B cell (primary cell): ENCODE results near the gene LRRN4CL. TPM values are rescaled to one million over a fixed set of nuclear protein-coding genes. Genes with fewer than 3 reads are reported as not detected.
A peak's percentile ranks its signal among the peaks of the same experiment; 100 is the strongest.

Experiments
- ATAC-seq: fragments of 200-7000 bp; cut with Tn5 transposase; one replicate; pipeline ENCODE4 v1.10.0; 2021; ENCODE audit warnings: low read depth, mild to moderate bottlenecking, moderate number of reproducible peaks, moderate library complexity
- CTCF ChIA-PET: fragments of 350-600 bp; sonication (Branson Sonifier 250); formaldehyde crosslinking; loops from one replicate; lab custom pipeline; 2021; ENCODE audit warnings: antibody characterized with exemption, inconsistent platforms; lab: Charles Lee
- POLR2A ChIA-PET: fragments of 350-600 bp; sonication (Branson Sonifier 250); formaldehyde crosslinking; loops from one replicate; lab custom pipeline; 2021; ENCODE audit warnings: antibody characterized with exemption; lab: Charles Lee
- DNase-seq: peaks from one replicate; pipeline ENCODE4 v3.0.0; 2013
- H2AFZ ChIP-seq: 2 replicates; pipeline ENCODE4 v1.6.1; 2012; ENCODE audit warnings: mild to moderate bottlenecking, low read depth, low read length; ENCODE audit not compliant: insufficient read depth, poor library complexity, severe bottlenecking
- H3K27ac ChIP-seq, 2 donors: 1 replicate in 1 of 2; 2 replicates in 1 of 2; pipeline ENCODE4 v1.5.1; 2012 to 2013; ENCODE audit warnings: low read length in 2 of 2, mild to moderate bottlenecking in 2 of 2, moderate library complexity in 1 of 2
- H3K27me3 ChIP-seq, 4 experiments: fragments of 200-600 bp in 1 of 4; sonication (generic) in 1 of 4; replicated peaks in 1 of 4; 1 replicate in 2 of 4; 2 replicates in 2 of 4; pipeline versions ENCODE4 v1.6.1 to v1.7.0; 2013 to 2016; ENCODE audit warnings: low read length in 3 of 4, mild to moderate bottlenecking in 2 of 4, mixed read lengths in 1 of 4, moderate library complexity in 1 of 4; ENCODE audit not compliant: insufficient read depth in 4 of 4, control insufficient read depth in 3 of 4; ENCODE audit errors: control extremely low read depth in 1 of 4
- H3K36me3 ChIP-seq, 2 experiments: replicated peaks in 1 of 2; 1 replicate in 1 of 2; 2 replicates in 1 of 2; pipeline versions ENCODE4 v1.6.1 to v1.7.1; 2013; ENCODE audit warnings: low read length in 1 of 2; ENCODE audit not compliant: insufficient read depth in 2 of 2, control insufficient read depth in 1 of 2; ENCODE audit errors: control extremely low read depth in 1 of 2, extremely low read depth in 1 of 2
- H3K4me1 ChIP-seq, 2 donors: fragments of 200-600 bp in 1 of 2; sonication (generic) in 1 of 2; 1 replicate in 1 of 2; 2 replicates in 1 of 2; pipeline versions ENCODE4 v1.5.1 to v1.6.1; 2013 to 2017; ENCODE audit warnings: low read length in 2 of 2; ENCODE audit not compliant: control insufficient read depth in 2 of 2, insufficient read depth in 2 of 2
- H3K4me2 ChIP-seq: replicated peaks from 2 replicates; pipeline ENCODE3; 2012; ENCODE audit warnings: mild to moderate bottlenecking, low read depth, low read length; ENCODE audit not compliant: poor library complexity, severe bottlenecking
- H3K4me3 ChIP-seq, 5 experiments: fragments of 200-600 bp in 1 of 5; sonication (generic) in 1 of 5; 1 replicate in 3 of 5; 2 replicates in 2 of 5; pipeline versions ENCODE4 v1.5.1 to v1.7.0; 2011 to 2016; ENCODE audit warnings: low read length in 4 of 5, mild to moderate bottlenecking in 4 of 5, low read depth in 2 of 5, control low read depth in 1 of 5, moderate library complexity in 1 of 5; ENCODE audit not compliant: insufficient read depth in 1 of 5; ENCODE audit errors: control extremely low read depth in 1 of 5, extremely low read depth in 1 of 5
- H3K79me2 ChIP-seq: fragments of 200-600 bp; sonication (generic); one replicate; pipeline ENCODE4 v1.6.0; 2016; ENCODE audit warnings: low read length; ENCODE audit not compliant: control insufficient read depth, insufficient read depth
- H3K9ac ChIP-seq: fragments of 200-600 bp; sonication (generic); 2 replicates; pipeline ENCODE4 v1.6.1; 2017; ENCODE audit warnings: mild to moderate bottlenecking, low read length, moderate library complexity
- H3K9me3 ChIP-seq, 3 donors: one replicate each; pipeline versions ENCODE4 v1.6.1 to v1.7.1; 2013; ENCODE audit warnings: low read length in 2 of 3; ENCODE audit not compliant: control insufficient read depth in 2 of 3, insufficient read depth in 1 of 3; ENCODE audit errors: control extremely low read depth in 1 of 3
- H4K20me1 ChIP-seq: 2 replicates; pipeline ENCODE4 v1.6.0; 2012; ENCODE audit warnings: mild to moderate bottlenecking, low read length; ENCODE audit not compliant: insufficient read depth, control insufficient read depth, poor library complexity, severe bottlenecking
- H3K27ac Mint-ChIP-seq: one replicate; pipeline ENCODE4 v1.8.0; 2021; ENCODE audit warnings: mixed read lengths
- H3K27me3 Mint-ChIP-seq: one replicate; pipeline ENCODE4 v1.8.0; 2021; ENCODE audit warnings: mixed read lengths
- H3K4me1 Mint-ChIP-seq: one replicate; pipeline ENCODE4 v1.8.0; 2021; ENCODE audit warnings: mixed read lengths
- H3K4me3 Mint-ChIP-seq: one replicate; pipeline ENCODE4 v1.8.0; 2021; ENCODE audit warnings: mixed read lengths
- H3K9me3 Mint-ChIP-seq: one replicate; pipeline ENCODE4 v1.8.0; 2022; ENCODE audit warnings: mixed read lengths; ENCODE audit not compliant: insufficient read depth
- EZH2 ChIP-seq: IDR thresholded peaks from 2 replicates; pipeline ENCODE4 v1.6.1; 2012; ENCODE audit warnings: borderline replicate concordance, low read depth, mild to moderate bottlenecking, moderate library complexity, low read length; ENCODE audit not compliant: insufficient read depth, poor library complexity, severe bottlenecking
- WGBS: methylation state at CpG from one replicate; pipeline ENCODE4 v1.1.5; 2013; ENCODE audit warnings: missing lambda C conversion rate; ENCODE audit not compliant: insufficient coverage; 5-methylcytosine and 5-hydroxymethylcytosine counted together
- intact Hi-C: fragments of 100-400 bp; cut with micrococcal nuclease; formaldehyde crosslinking; loops from one replicate; pipeline ENCODE4 v1.10.0; 2022
- polyA plus RNA-seq: library from polyadenylated mRNA; depleted of rRNA; stranded (reverse); fragments of >200 nt; gene quantifications from 2 replicates; pipeline ENCODE4 v1.2.3, GENCODE V29; 2012
- small RNA-seq: library from RNA; depleted of rRNA; stranded (forward); fragments of <200 nt; gene quantifications from one replicate; pipeline ENCODE3, GENCODE V24; 2012; ENCODE audit warnings: low replicate concordance, low read depth; ENCODE audit not compliant: insufficient read length
- total RNA-seq, 2 donors: library from RNA; stranded (reverse); fragments of 120-200 nt in 1 of 2; gene quantifications; 1 replicate in 1 of 2; 2 replicates in 1 of 2; pipeline versions ENCODE4 v1.2.3 to v1.2.4, GENCODE V29; 2013 to 2022
- TF ChIP-seq, protein P1 (sequence below): fragments of 200-600 bp; IDR thresholded peaks from one replicate; pipeline ENCODE4 v1.8.0; 2022; ENCODE audit warnings: antibody characterized with exemption, mild to moderate bottlenecking

LRRN4CL gene
- total and polyA plus RNA-seq, 2 donors (not counting 1 experiment from before 2014, with no cell fraction given) = 0.03 to 0.25 TPM

GRCh38 chr11:62645671-62645945 lies 43.7 kb downstream of the LRRN4CL start:
- peak overlapping the region; percentile 95 for H3K27ac Mint-ChIP-seq
- Histone ChIP-seq H3K4me3 (peak overlapping the region in 4 of 5 experiments; percentile 68 to 98 (median 94)), H3K4me2 (peak overlapping the region; percentile 84), H3K9me3 (no peaks in the 10 kb centered on the region), H3K79me2 (peaks cover 78% of the 10 kb centered on the region), H3K36me3 (peaks cover 0 to 40% of the 10 kb centered on the region in 2 experiments), H2AFZ (peak overlapping the region; percentile 76), H4K20me1 (peaks cover 18% of the 10 kb centered on the region), H3K27me3 (no peaks in the 10 kb centered on the region), H3K9ac (peak overlapping the region; percentile 90), H3K4me1 (peaks cover 14 to 21% of the 10 kb centered on the region in 2 donors), H3K27ac (peak overlapping the region; percentile 75 to 89)
- no peak for ATAC-seq
- no peak for DNase-seq
- no peak for TF ChIP-seq EZH2
- TF ChIP-seq, protein P1, sequence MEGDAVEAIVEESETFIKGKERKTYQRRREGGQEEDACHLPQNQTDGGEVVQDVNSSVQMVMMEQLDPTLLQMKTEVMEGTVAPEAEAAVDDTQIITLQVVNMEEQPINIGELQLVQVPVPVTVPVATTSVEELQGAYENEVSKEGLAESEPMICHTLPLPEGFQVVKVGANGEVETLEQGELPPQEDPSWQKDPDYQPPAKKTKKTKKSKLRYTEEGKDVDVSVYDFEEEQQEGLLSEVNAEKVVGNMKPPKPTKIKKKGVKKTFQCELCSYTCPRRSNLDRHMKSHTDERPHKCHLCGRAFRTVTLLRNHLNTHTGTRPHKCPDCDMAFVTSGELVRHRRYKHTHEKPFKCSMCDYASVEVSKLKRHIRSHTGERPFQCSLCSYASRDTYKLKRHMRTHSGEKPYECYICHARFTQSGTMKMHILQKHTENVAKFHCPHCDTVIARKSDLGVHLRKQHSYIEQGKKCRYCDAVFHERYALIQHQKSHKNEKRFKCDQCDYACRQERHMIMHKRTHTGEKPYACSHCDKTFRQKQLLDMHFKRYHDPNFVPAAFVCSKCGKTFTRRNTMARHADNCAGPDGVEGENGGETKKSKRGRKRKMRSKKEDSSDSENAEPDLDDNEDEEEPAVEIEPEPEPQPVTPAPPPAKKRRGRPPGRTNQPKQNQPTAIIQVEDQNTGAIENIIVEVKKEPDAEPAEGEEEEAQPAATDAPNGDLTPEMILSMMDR = no peak
- WGBS = 35% methylated on average over 5 of the region's 11 CpGs
- no peaks in the 10 kb centered on the region for H3K27me3 Mint-ChIP-seq
- ChIA-PET CTCF (interaction anchor here (0.8 to 1.6 kb wide), 4 partner anchors 22 to 54 kb away, joined by 3 to 5 read pairs (median 4); partner anchors contain the start of genes MTA2 and TUT1), POLR2A (interaction anchor here (0.5 to 4.7 kb wide), 4 partner anchors 19 to 54 kb away, joined by 4 to 32 read pairs (median 14); partner anchors contain the start of genes C11orf98, CSKMT, LBHD1 and TUT1)
- H3K4me1 Mint-ChIP-seq = peaks cover 28% of the 10 kb centered on the region
- intact Hi-C loops = no loop called here
- peak overlapping the region; percentile 97 for H3K4me3 Mint-ChIP-seq
- H3K9me3 Mint-ChIP-seq = no peaks in the 10 kb centered on the region

GRCh38 chr11:62644220-62644619 lies 45.1 kb downstream of the LRRN4CL start:
- intact Hi-C loops = no loop called here
- DNase-seq (no peak), ATAC-seq (no peak)
- peaks cover 22% of the 10 kb centered on the region for H4K20me1 ChIP-seq
- no peaks in the 10 kb centered on the region for H3K27me3 ChIP-seq
- ChIA-PET CTCF (interaction anchor here (1.1 to 1.7 kb wide), 2 partner anchors 50 to 220 kb away, joined by 3 read pairs; no protein-coding TSS in a partner anchor), POLR2A (interaction anchor here (0.5 to 4.7 kb wide), 2 partner anchors 20 to 26 kb away, joined by 3 to 32 read pairs; partner anchors contain the start of genes C11orf98 and CSKMT)
- Mint-ChIP-seq H3K4me1 (peaks cover 31% of the 10 kb centered on the region), H3K4me3 (peak overlapping the region; percentile 26), H3K9me3 (no peaks in the 10 kb centered on the region), H3K27me3 (no peaks in the 10 kb centered on the region), H3K27ac (no peak overlapping the region)
- 100% methylated on average over 6 of the region's 8 CpGs for WGBS
- no peak overlapping the region for H3K4me2 ChIP-seq
- no peak overlapping the region for H2AFZ ChIP-seq
- H3K36me3 ChIP-seq = peaks cover 2 to 38% of the 10 kb centered on the region in 2 experiments
- H3K9me3 ChIP-seq = no peaks in the 10 kb centered on the region
- peaks cover 88% of the 10 kb centered on the region for H3K79me2 ChIP-seq
- H3K9ac ChIP-seq = no peak overlapping the region
- TF ChIP-seq, protein P1 = no peak
- TF ChIP-seq EZH2 = no peak
- H3K27ac ChIP-seq = no peak overlapping the region
- peaks cover 14 to 21% of the 10 kb centered on the region in 2 donors for H3K4me1 ChIP-seq
- H3K4me3 ChIP-seq = no peak overlapping the region

Small RNA genes within 50 kb of the gene (small RNA-seq; reads per million reads assigned to genes)
- not detected for gene SNORA57

Other genes starting within 250 kb of the LRRN4CL start
- gene AHNAK, start 142.7 kb downstream of the LRRN4CL start, total RNA-seq = 228 and 229 TPM in 2 replicates
- 58.1 and 63.7 TPM in 2 replicates for gene AHNAK, start 142.7 kb downstream of the LRRN4CL start, polyA plus RNA-seq
- gene EEF1G, start 115.6 kb downstream of the LRRN4CL start, total RNA-seq = 1,778 and 1,867 TPM in 2 replicates
- gene EEF1G, start 115.6 kb downstream of the LRRN4CL start, polyA plus RNA-seq = 1,359 and 1,582 TPM in 2 replicates
- gene TUT1, start 98.0 kb downstream of the LRRN4CL start, total RNA-seq = 33.8 and 47.7 TPM in 2 replicates
- 31.1 and 31.6 TPM in 2 replicates for gene TUT1, start 98.0 kb downstream of the LRRN4CL start, polyA plus RNA-seq
- gene MTA2, start 87.7 kb downstream of the LRRN4CL start, total RNA-seq = 127 and 139 TPM in 2 replicates
- 37.2 and 46.9 TPM in 2 replicates for gene MTA2, start 87.7 kb downstream of the LRRN4CL start, polyA plus RNA-seq
- 127 and 135 TPM in 2 replicates for gene EML3, start 76.8 kb downstream of the LRRN4CL start, total RNA-seq
- gene EML3, start 76.8 kb downstream of the LRRN4CL start, polyA plus RNA-seq = 128 and 170 TPM in 2 replicates
- 0.68 and 2.0 TPM in 2 replicates for gene ROM1, start 76.3 kb downstream of the LRRN4CL start, total RNA-seq
- 1.3 and 1.7 TPM in 2 replicates for gene ROM1, start 76.3 kb downstream of the LRRN4CL start, polyA plus RNA-seq
- gene B3GAT3, start 67.5 kb downstream of the LRRN4CL start, total RNA-seq = 63.1 and 66.6 TPM in 2 replicates
- gene B3GAT3, start 67.5 kb downstream of the LRRN4CL start, polyA plus RNA-seq = 88.9 and 89.3 TPM in 2 replicates
- gene GANAB, start 42.9 kb downstream of the LRRN4CL start, total RNA-seq = 190 and 204 TPM in 2 replicates
- 98.7 and 139 TPM in 2 replicates for gene GANAB, start 42.9 kb downstream of the LRRN4CL start, polyA plus RNA-seq
- gene INTS5, start 36.2 kb downstream of the LRRN4CL start, total RNA-seq = 21.3 and 22.7 TPM in 2 replicates
- 8.7 and 14.3 TPM in 2 replicates for gene INTS5, start 36.2 kb downstream of the LRRN4CL start, polyA plus RNA-seq
- 48.1 and 52.0 TPM in 2 replicates for gene C11orf98, start 24.3 kb downstream of the LRRN4CL start, total RNA-seq
- 41.5 and 46.3 TPM in 2 replicates for gene C11orf98, start 24.3 kb downstream of the LRRN4CL start, polyA plus RNA-seq
- gene CSKMT, start 24.2 kb downstream of the LRRN4CL start, total RNA-seq = 57.3 and 78.7 TPM in 2 replicates
- 21.3 and 39.0 TPM in 2 replicates for gene CSKMT, start 24.2 kb downstream of the LRRN4CL start, polyA plus RNA-seq
- gene UQCC3, start 17.9 kb downstream of the LRRN4CL start, total RNA-seq = 6.5 and 8.9 TPM in 2 replicates
- gene UQCC3, start 17.9 kb downstream of the LRRN4CL start, polyA plus RNA-seq = 2.8 and 5.6 TPM in 2 replicates
- gene LBHD1, start 17.3 kb downstream of the LRRN4CL start, total RNA-seq = 32.5 and 33.3 TPM in 2 replicates
- gene LBHD1, start 17.3 kb downstream of the LRRN4CL start, polyA plus RNA-seq = 19.3 and 23.3 TPM in 2 replicates
- gene UBXN1, start 10.5 kb downstream of the LRRN4CL start, total RNA-seq = 186 and 193 TPM in 2 replicates
- 180 and 289 TPM in 2 replicates for gene UBXN1, start 10.5 kb downstream of the LRRN4CL start, polyA plus RNA-seq
- 49.2 and 56.3 TPM in 2 replicates for gene BSCL2, start 17.9 kb upstream of the LRRN4CL start, total RNA-seq
- gene BSCL2, start 17.9 kb upstream of the LRRN4CL start, polyA plus RNA-seq = 38.5 TPM in 2 replicates
- gene GNG3, start 18.1 kb upstream of the LRRN4CL start, total RNA-seq = 0.95 and 2.1 TPM in 2 replicates
- 5.5 and 8.0 TPM in 2 replicates for gene GNG3, start 18.1 kb upstream of the LRRN4CL start, polyA plus RNA-seq
- gene HNRNPUL2, start 37.9 kb upstream of the LRRN4CL start, total RNA-seq = 70.4 and 78.2 TPM in 2 replicates
- gene HNRNPUL2, start 37.9 kb upstream of the LRRN4CL start, polyA plus RNA-seq = 14.6 and 15.7 TPM in 2 replicates
- gene TTC9C, start 39.0 kb upstream of the LRRN4CL start, total RNA-seq = 56.3 and 57.9 TPM in 2 replicates
- 33.5 and 36.7 TPM in 2 replicates for gene TTC9C, start 39.0 kb upstream of the LRRN4CL start, polyA plus RNA-seq
- gene ZBTB3, start 64.6 kb upstream of the LRRN4CL start, total RNA-seq = 22.0 and 24.8 TPM in 2 replicates
- gene ZBTB3, start 64.6 kb upstream of the LRRN4CL start, polyA plus RNA-seq = 3.8 and 8.7 TPM in 2 replicates
- gene POLR2G, start 72.0 kb upstream of the LRRN4CL start, total RNA-seq = 76.8 and 78.7 TPM in 2 replicates
- gene POLR2G, start 72.0 kb upstream of the LRRN4CL start, polyA plus RNA-seq = 113 and 129 TPM in 2 replicates
- 43.2 and 48.2 TPM in 2 replicates for gene TAF6L, start 81.9 kb upstream of the LRRN4CL start, total RNA-seq
- gene TAF6L, start 81.9 kb upstream of the LRRN4CL start, polyA plus RNA-seq = 28.2 and 75.1 TPM in 2 replicates
- 62.3 and 71.5 TPM in 2 replicates for gene TMEM179B, start 97.9 kb upstream of the LRRN4CL start, total RNA-seq
- 43.2 and 64.3 TPM in 2 replicates for gene TMEM179B, start 97.9 kb upstream of the LRRN4CL start, polyA plus RNA-seq
- gene TMEM223, start 102.5 kb upstream of the LRRN4CL start, total RNA-seq = 15.6 and 16.2 TPM in 2 replicates
- gene TMEM223, start 102.5 kb upstream of the LRRN4CL start, polyA plus RNA-seq = 6.0 and 12.0 TPM in 2 replicates
- gene NXF1, start 115.9 kb upstream of the LRRN4CL start, total RNA-seq = 161 TPM in 2 replicates
- gene NXF1, start 115.9 kb upstream of the LRRN4CL start, polyA plus RNA-seq = 242 and 262 TPM in 2 replicates
- 98.1 and 99.1 TPM in 2 replicates for gene STX5, start 142.5 kb upstream of the LRRN4CL start, total RNA-seq
- gene STX5, start 142.5 kb upstream of the LRRN4CL start, polyA plus RNA-seq = 41.0 and 42.1 TPM in 2 replicates
- 1.1 TPM in 1 of 2 replicates, not detected in the other for gene TEX54, start 143.3 kb upstream of the LRRN4CL start, total RNA-seq
- not detected in 2 replicates for gene TEX54, start 143.3 kb upstream of the LRRN4CL start, polyA plus RNA-seq
- 131 and 136 TPM in 2 replicates for gene WDR74, start 150.1 kb upstream of the LRRN4CL start, total RNA-seq
- gene WDR74, start 150.1 kb upstream of the LRRN4CL start, polyA plus RNA-seq = 122 and 148 TPM in 2 replicates
- 148 and 175 TPM in 2 replicates for gene SLC3A2, start 191.4 kb upstream of the LRRN4CL start, total RNA-seq
- gene SLC3A2, start 191.4 kb upstream of the LRRN4CL start, polyA plus RNA-seq = 92.0 and 102 TPM in 2 replicates
- gene CHRM1, start 231.8 kb upstream of the LRRN4CL start, total RNA-seq = not detected in 2 replicates
- gene CHRM1, start 231.8 kb upstream of the LRRN4CL start, polyA plus RNA-seq = not detected in 2 replicates